ENCODE data around the gene EFNB2. TPM values are rescaled to one million over a fixed set of nuclear protein-coding genes. Genes with fewer than 3 reads are reported as not detected.
A peak's percentile ranks its signal among the peaks of the same experiment; 100 is the strongest.

The EFNB2 gene
- polyA plus RNA-seq, 1 donor from 2014 or later, result 53.1 TPM

- H2AFZ ChIP-seq (ENCODE audit: low read depth, low read length), result no peak overlapping the region
- no peak overlapping the region for H3K4me2 ChIP-seq (ENCODE audit: low read length)
- H3K79me2 ChIP-seq (replicated peaks; ENCODE audit: insufficient read depth, low read length), result peaks cover 99% of the 10 kb centered on the region
- peak overlapping the region; percentile 22 for H3K4me3 ChIP-seq (ENCODE audit: low read length)
- no peaks in the 10 kb centered on the region for H4K20me1 ChIP-seq (ENCODE audit: insufficient read depth)
- peaks cover 10% of the 10 kb centered on the region for H3F3A ChIP-seq (ENCODE audit: insufficient read depth, low read length, poor library complexity, severe bottlenecking)
- no peaks in the 10 kb centered on the region for H3K36me3 ChIP-seq (ENCODE audit: insufficient read depth, low read length)
- no peak overlapping the region for H3K9ac ChIP-seq (ENCODE audit: low read length)
- TF ChIP-seq MXI1 (conservative IDR thresholded peaks at IDR 0.05; ENCODE audit: poor library complexity, severe bottlenecking) (no peak), POLR2AphosphoS5 (IDR thresholded peaks at IDR 0.05) (no peak), REST (IDR thresholded peaks at IDR 0.05; ENCODE audit: borderline replicate concordance) (peak; percentile 58), EP300 (conservative IDR thresholded peaks at IDR 0.05; ENCODE audit: poor library complexity, severe bottlenecking) (no peak), CTCF (IDR thresholded peaks at IDR 0.05; ENCODE audit: poor library complexity, severe bottlenecking) (no peak), EZH2 (IDR thresholded peaks at IDR 0.05; ENCODE audit: borderline replicate concordance, insufficient read depth, low read length, poor library complexity, severe bottlenecking) (no peak), SMC3 (conservative IDR thresholded peaks at IDR 0.05; ENCODE audit: poor library complexity) (no peak)
- H3K9me3 ChIP-seq (ENCODE audit: low read length), result no peaks in the 10 kb centered on the region
- no peaks in the 10 kb centered on the region for H3K9me2 ChIP-seq (ENCODE audit: insufficient read depth, low read length)
- no peaks in the 10 kb centered on the region for H3K27me3 ChIP-seq (ENCODE audit: insufficient read depth, low read depth, low read length)
- no peak overlapping the region for H3K27ac ChIP-seq (ENCODE audit: low read length)
Measured at GRCh38 chr13:106522112-106522705, 13.3 kb downstream of the EFNB2 start.

- H3F3A ChIP-seq (ENCODE audit: insufficient read depth, low read length, poor library complexity, severe bottlenecking), result peaks cover 10% of the 10 kb centered on the region
- H3K27me3 ChIP-seq (ENCODE audit: insufficient read depth, low read depth, low read length), result no peaks in the 10 kb centered on the region
- no peaks in the 10 kb centered on the region for H3K9me3 ChIP-seq (ENCODE audit: low read length)
- H3K4me2 ChIP-seq (ENCODE audit: low read length), result no peak overlapping the region
- no peak overlapping the region for H3K4me3 ChIP-seq (ENCODE audit: low read length)
- no peaks in the 10 kb centered on the region for H4K20me1 ChIP-seq (ENCODE audit: insufficient read depth)
- H2AFZ ChIP-seq (ENCODE audit: low read depth, low read length), result no peak overlapping the region
- no peak for TF ChIP-seq EP300 (conservative IDR thresholded peaks at IDR 0.05; ENCODE audit: poor library complexity, severe bottlenecking)
- TF ChIP-seq EZH2 (IDR thresholded peaks at IDR 0.05; ENCODE audit: borderline replicate concordance, insufficient read depth, low read length, poor library complexity, severe bottlenecking), result no peak
- no peak for TF ChIP-seq REST (IDR thresholded peaks at IDR 0.05; ENCODE audit: borderline replicate concordance)
- no peak for TF ChIP-seq MXI1 (conservative IDR thresholded peaks at IDR 0.05; ENCODE audit: poor library complexity, severe bottlenecking)
- no peak for TF ChIP-seq TAF1 (IDR thresholded peaks at IDR 0.05; ENCODE audit: low read depth)
- no peak for TF ChIP-seq RAD21 (conservative IDR thresholded peaks at IDR 0.05)
- TF ChIP-seq CTCF (IDR thresholded peaks at IDR 0.05; ENCODE audit: poor library complexity, severe bottlenecking), result no peak
- TF ChIP-seq SMC3 (conservative IDR thresholded peaks at IDR 0.05; ENCODE audit: poor library complexity), result no peak
- TF ChIP-seq POLR2AphosphoS5 (IDR thresholded peaks at IDR 0.05), result no peak
- H3K79me2 ChIP-seq (replicated peaks; ENCODE audit: insufficient read depth, low read length), result peaks cover 100% of the 10 kb centered on the region
- no peak overlapping the region for H3K9ac ChIP-seq (ENCODE audit: low read length)
- no peaks in the 10 kb centered on the region for H3K36me3 ChIP-seq (ENCODE audit: insufficient read depth, low read length)
- no peaks in the 10 kb centered on the region for H3K9me2 ChIP-seq (ENCODE audit: insufficient read depth, low read length)
- no peak overlapping the region for H3K27ac ChIP-seq (ENCODE audit: low read length)
Measured at GRCh38 chr13:106521095-106521799, 14.2 kb downstream of the EFNB2 start.

All from neural cell (in vitro differentiated cells).